ENCODE measurements around the gene RNF168. TPM values are rescaled to one million over a fixed set of nuclear protein-coding genes. Genes with fewer than 3 reads are reported as not detected.
A peak's percentile ranks its signal among the peaks of the same experiment; 100 is the strongest.
"Not testable (repeated sequence)": the region's sequence is repeated elsewhere in the genome, so short reads cannot be mapped to it uniquely, and the experiment has no call there.

The RNF168 gene
- total RNA-seq, result 20.6 TPM
- polyA plus RNA-seq, result 8.2 TPM

DNA sequence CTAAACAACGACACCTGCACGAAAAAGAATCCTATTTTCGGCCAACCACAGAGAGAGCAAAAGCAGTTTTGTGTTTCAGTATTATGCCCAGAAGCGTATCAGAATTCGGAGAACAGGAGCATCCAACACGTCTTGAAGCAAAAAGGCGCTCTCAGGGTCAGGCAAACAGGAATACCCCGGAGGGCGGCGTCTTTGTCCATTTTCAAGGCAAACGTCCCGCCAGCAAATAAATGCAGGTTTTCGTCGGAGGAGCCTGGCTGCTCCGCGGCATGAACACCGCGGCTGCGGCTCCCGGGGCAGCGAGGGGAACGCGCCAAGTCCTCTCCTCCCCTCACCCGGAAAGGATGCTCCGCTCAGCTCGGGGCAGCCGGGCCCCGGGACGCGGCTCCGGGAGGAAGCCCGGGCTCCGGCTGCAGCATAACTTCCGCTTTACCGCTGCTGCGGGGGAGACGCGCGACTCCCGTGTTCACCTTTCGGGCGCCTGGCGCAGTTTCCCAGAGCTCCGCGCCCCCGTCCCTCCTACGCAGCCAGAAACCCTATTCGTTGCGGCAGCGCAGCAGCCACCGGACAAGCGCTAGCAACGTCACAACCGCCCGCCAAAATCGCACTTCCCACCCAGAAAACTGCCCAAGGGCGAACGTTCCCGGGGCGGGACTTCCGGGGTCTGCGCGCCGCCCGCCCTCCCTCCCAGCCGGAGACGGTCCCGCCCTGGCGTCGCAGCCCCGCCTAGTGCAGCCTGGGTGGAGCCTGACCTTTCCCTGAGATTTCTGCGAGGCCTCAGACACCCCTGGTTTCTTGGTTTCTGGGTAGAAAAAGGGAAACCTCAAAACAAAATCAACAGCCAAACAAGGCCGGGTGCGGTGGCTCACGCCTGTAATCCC is at the start of gene RNF168:
RNF168 (minus strand) TSS at position 573 of the 881 bp plus-strand sequence. CDS start 595 bp downstream, outside the sequence.
- DNase-seq (ENCODE audit: extremely low spot score), result peak; percentile 84
- under 1% methylated on average over 75 of the region's 75 CpGs for WGBS
- no peaks in the 10 kb centered on the region for H3K36me3 ChIP-seq (ENCODE audit: insufficient read depth)
- peak within 1 kb of the TSS; percentile 87 for H3K4me3 ChIP-seq (ENCODE audit: low read depth, low read length)
- H3K27ac ChIP-seq (ENCODE audit: low read depth), result peak within 1 kb of the TSS; percentile 95
- no peaks in the 10 kb centered on the region for H3K4me1 ChIP-seq (ENCODE audit: insufficient read depth)

GRCh38 chr3:196552253-196552652 is 48.7 kb upstream of the RNF168 start:
- no peak overlapping the region for H3K4me3 ChIP-seq (ENCODE audit: low read depth, low read length)
- WGBS, result 97% methylated on average over 5 of the region's 5 CpGs
- no peak overlapping the region for H3K27ac ChIP-seq (ENCODE audit: low read depth)
- H3K4me1 ChIP-seq (ENCODE audit: insufficient read depth), result no peaks in the 10 kb centered on the region
- no peak for DNase-seq (ENCODE audit: extremely low spot score)
- H3K36me3 ChIP-seq (ENCODE audit: insufficient read depth), result no peaks in the 10 kb centered on the region

GRCh38 chr3:196550172-196550571 is 46.6 kb upstream of the RNF168 start:
- 77% methylated on average over 3 of the region's 3 CpGs for WGBS
- not testable (repeated sequence) for H3K36me3 ChIP-seq (ENCODE audit: insufficient read depth); DNase-seq (ENCODE audit: extremely low spot score); H3K4me3 ChIP-seq (ENCODE audit: low read depth, low read length); H3K27ac ChIP-seq (ENCODE audit: low read depth); H3K4me1 ChIP-seq (ENCODE audit: insufficient read depth)

- not testable (repeated sequence) for H3K4me1 ChIP-seq (ENCODE audit: insufficient read depth); H3K27ac ChIP-seq (ENCODE audit: low read depth); DNase-seq (ENCODE audit: extremely low spot score); H3K36me3 ChIP-seq (ENCODE audit: insufficient read depth); H3K4me3 ChIP-seq (ENCODE audit: low read depth, low read length)
- WGBS, result 95% methylated on average over 1 of the region's 1 CpG
Measured at GRCh38 chr3:196549312-196549711, 45.7 kb upstream of the RNF168 start.

DNA sequence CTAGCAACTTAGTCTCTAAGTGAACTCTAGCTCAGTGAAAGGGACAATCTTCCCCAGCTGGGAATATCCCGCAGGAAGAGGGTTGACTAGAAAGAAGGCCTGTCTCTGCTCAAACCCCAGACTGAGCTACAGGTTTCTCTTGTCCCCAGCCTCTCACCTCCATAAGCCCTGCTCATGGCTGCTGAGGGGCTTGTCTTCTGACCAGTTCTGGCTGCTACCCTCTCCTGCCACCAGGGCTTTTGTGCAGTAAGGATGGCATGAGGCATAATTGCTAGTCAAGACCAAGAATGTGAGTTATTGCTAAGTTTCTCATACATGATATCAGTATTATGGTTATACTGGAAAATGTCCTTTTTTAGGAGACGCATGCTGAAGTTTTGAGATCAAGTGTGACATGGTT is 43.5 kb upstream of the RNF168 start:
- H3K4me1 ChIP-seq (ENCODE audit: insufficient read depth), result no peaks in the 10 kb centered on the region
- H3K4me3 ChIP-seq (ENCODE audit: low read depth, low read length), result no peak overlapping the region
- WGBS, result 94% methylated on average over 2 of the region's 2 CpGs
- no peaks in the 10 kb centered on the region for H3K36me3 ChIP-seq (ENCODE audit: insufficient read depth)
- no peak for DNase-seq (ENCODE audit: extremely low spot score)
- no peak overlapping the region for H3K27ac ChIP-seq (ENCODE audit: low read depth)

GRCh38 chr3:196546537-196546936 is 43.0 kb upstream of the RNF168 start:
- Histone ChIP-seq H3K27ac (ENCODE audit: low read depth) (no peak overlapping the region), H3K4me1 (ENCODE audit: insufficient read depth) (no peaks in the 10 kb centered on the region), H3K4me3 (ENCODE audit: low read depth, low read length) (no peak overlapping the region), H3K36me3 (ENCODE audit: insufficient read depth) (no peaks in the 10 kb centered on the region)
- DNase-seq (ENCODE audit: extremely low spot score), result no peak
- 80% methylated on average over 5 of the region's 5 CpGs for WGBS

- no peaks in the 10 kb centered on the region for H3K36me3 ChIP-seq (ENCODE audit: insufficient read depth)
- no peaks in the 10 kb centered on the region for H3K4me1 ChIP-seq (ENCODE audit: insufficient read depth)
- no peak overlapping the region for H3K27ac ChIP-seq (ENCODE audit: low read depth)
- 97% methylated on average over 2 of the region's 2 CpGs for WGBS
- H3K4me3 ChIP-seq (ENCODE audit: low read depth, low read length), result no peak overlapping the region
- no peak for DNase-seq (ENCODE audit: extremely low spot score)
Measured at GRCh38 chr3:196544491-196544992, 41.0 kb upstream of the RNF168 start.

- Histone ChIP-seq H3K4me1 (ENCODE audit: insufficient read depth) (no peaks in the 10 kb centered on the region), H3K36me3 (ENCODE audit: insufficient read depth) (no peaks in the 10 kb centered on the region), H3K4me3 (ENCODE audit: low read depth, low read length) (no peak overlapping the region), H3K27ac (ENCODE audit: low read depth) (no peak overlapping the region)
- 89% methylated on average over 6 of the region's 6 CpGs for whole genome bisulfite sequencing
- DNase-seq (ENCODE audit: extremely low spot score), result no peak
Measured at GRCh38 chr3:196541684-196542445, 38.3 kb upstream of the RNF168 start.

GRCh38 chr3:196537319-196537984 is 33.9 kb upstream of the RNF168 start:
- Histone ChIP-seq H3K36me3 (ENCODE audit: insufficient read depth) (no peaks in the 10 kb centered on the region), H3K4me1 (ENCODE audit: insufficient read depth) (no peaks in the 10 kb centered on the region), H3K27ac (ENCODE audit: low read depth) (no peak overlapping the region), H3K4me3 (ENCODE audit: low read depth, low read length) (no peak overlapping the region)
- WGBS, result 46% methylated on average over 18 of the region's 18 CpGs
- no peak for DNase-seq (ENCODE audit: extremely low spot score)

GRCh38 chr3:196533260-196533681 is 29.7 kb upstream of the RNF168 start:
- Histone ChIP-seq H3K36me3 (ENCODE audit: insufficient read depth) (no peaks in the 10 kb centered on the region), H3K4me3 (ENCODE audit: low read depth, low read length) (no peak overlapping the region), H3K4me1 (ENCODE audit: insufficient read depth) (no peaks in the 10 kb centered on the region), H3K27ac (ENCODE audit: low read depth) (no peak overlapping the region)
- 21% methylated on average over 14 of the region's 14 CpGs for WGBS
- DNase-seq (ENCODE audit: extremely low spot score), result no peak

- Histone ChIP-seq H3K36me3 (ENCODE audit: insufficient read depth) (no peaks in the 10 kb centered on the region), H3K4me1 (ENCODE audit: insufficient read depth) (no peaks in the 10 kb centered on the region), H3K27ac (ENCODE audit: low read depth) (no peak overlapping the region), H3K4me3 (ENCODE audit: low read depth, low read length) (no peak overlapping the region)
- 91% methylated on average over 4 of the region's 4 CpGs for WGBS
- no peak for DNase-seq (ENCODE audit: extremely low spot score)
Measured at GRCh38 chr3:196531418-196531817, 27.9 kb upstream of the RNF168 start.

GRCh38 chr3:196528639-196529233 is 25.2 kb upstream of the RNF168 start:
- no peaks in the 10 kb centered on the region for H3K36me3 ChIP-seq (ENCODE audit: insufficient read depth)
- no peak overlapping the region for H3K27ac ChIP-seq (ENCODE audit: low read depth)
- peak overlapping the region; percentile 17 for H3K4me3 ChIP-seq (ENCODE audit: low read depth, low read length)
- H3K4me1 ChIP-seq (ENCODE audit: insufficient read depth), result no peaks in the 10 kb centered on the region
- no peak for DNase-seq (ENCODE audit: extremely low spot score)
- 3% methylated on average over 52 of the region's 52 CpGs for WGBS

DNA sequence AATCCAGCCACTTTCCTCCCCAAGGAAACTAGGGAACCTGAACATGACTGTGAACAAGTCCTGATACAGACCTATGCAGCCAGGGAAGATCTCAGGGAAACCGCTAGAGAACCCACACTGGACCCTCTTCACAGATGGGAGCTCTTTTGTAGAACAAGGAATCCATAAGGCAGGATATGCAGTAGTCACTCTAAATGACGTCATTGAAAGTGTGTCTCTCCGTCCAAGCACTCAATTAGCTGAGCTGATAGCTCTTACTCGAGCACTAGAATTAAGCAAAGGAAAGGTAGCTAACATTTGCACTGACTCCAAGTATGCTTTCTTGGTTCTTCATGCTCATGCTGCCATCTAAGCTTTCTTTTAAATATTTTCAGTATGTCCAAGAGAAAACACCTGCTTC is 21.6 kb upstream of the RNF168 start:
- H3K36me3 ChIP-seq (ENCODE audit: insufficient read depth), result no peaks in the 10 kb centered on the region
- DNase-seq (ENCODE audit: extremely low spot score), result no peak
- 83% methylated on average over 4 of the region's 4 CpGs for WGBS
- H3K4me3 ChIP-seq (ENCODE audit: low read depth, low read length), result no peak overlapping the region
- no peak overlapping the region for H3K27ac ChIP-seq (ENCODE audit: low read depth)
- H3K4me1 ChIP-seq (ENCODE audit: insufficient read depth), result no peaks in the 10 kb centered on the region
